Measurements from ENCODE around the gene MPDU1.
"Not testable (repeated sequence)": the region's sequence is repeated elsewhere in the genome, so short reads cannot be mapped to it uniquely, and the experiment has no call there.

Gene MPDU1

GRCh38 chr17:7592422-7593021 is 8.9 kb downstream of the MPDU1 start:
- no peak for TF ChIP-seq CTCF (IDR thresholded peaks at IDR 0.05; ENCODE audit: low read depth, low read length)
- DNase-seq (ENCODE audit: extremely low read depth, low read depth), result no peak

- no peak for TF ChIP-seq CTCF (IDR thresholded peaks at IDR 0.05; ENCODE audit: low read depth, low read length)
- no peak for DNase-seq (ENCODE audit: extremely low read depth, low read depth)
These were observed 9.6 kb downstream of the MPDU1 start for GRCh38 chr17:7593296-7593695.

GRCh38 chr17:7597561-7597960 is 13.9 kb downstream of the MPDU1 start:
- DNase-seq (ENCODE audit: extremely low read depth, low read depth), result not testable (repeated sequence)

GRCh38 chr17:7606280-7606679 is 22.6 kb downstream of the MPDU1 start:
- DNase-seq (ENCODE audit: extremely low read depth, low read depth), result no peak
- no peak for TF ChIP-seq CTCF (IDR thresholded peaks at IDR 0.05; ENCODE audit: low read depth, low read length)

- no peak for TF ChIP-seq CTCF (IDR thresholded peaks at IDR 0.05; ENCODE audit: low read depth, low read length)
- no peak for DNase-seq (ENCODE audit: extremely low read depth, low read depth)
These were observed 27.0 kb downstream of the MPDU1 start for GRCh38 chr17:7610641-7611040.

- TF ChIP-seq CTCF (IDR thresholded peaks at IDR 0.05; ENCODE audit: low read depth, low read length), result no peak
- DNase-seq (ENCODE audit: extremely low read depth, low read depth), result no peak
These were observed 28.1 kb downstream of the MPDU1 start for GRCh38 chr17:7611635-7612293.

GRCh38 chr17:7612294-7612640 is 28.6 kb downstream of the MPDU1 start:
- DNase-seq (ENCODE audit: extremely low read depth, low read depth), result no peak
- no peak for TF ChIP-seq CTCF (IDR thresholded peaks at IDR 0.05; ENCODE audit: low read depth, low read length)
